Measurements from ENCODE around the gene RPF1. TPM values are rescaled to one million over a fixed set of nuclear protein-coding genes. Genes with fewer than 3 reads are reported as not detected.
A peak's percentile ranks its signal among the peaks of the same experiment; 100 is the strongest.
"Not testable (repeated sequence)": the region's sequence is repeated elsewhere in the genome, so short reads cannot be mapped to it uniquely, and the experiment has no call there.

Gene RPF1
- polyA plus RNA-seq, 4 donors: 24.3 to 41.1 (median 32.9) TPM

GRCh38 chr1:84497631-84498275 lies 18.7 kb downstream of the RPF1 start:
- DNase-seq (no peak), FAIRE-seq (no peak)
- Histone ChIP-seq H3K9me3 (ENCODE audit: control insufficient read depth in 2 of 2, insufficient read depth in 1 of 2, low read depth in 1 of 2, low read length in 1 of 2) (no peaks in the 10 kb centered on the region), H3K4me1 (ENCODE audit: control insufficient read depth in 3 of 3, insufficient read depth in 2 of 3, low read depth in 1 of 3, low read length in 2 of 3) (no peaks in the 10 kb centered on the region), H3K27me3 (ENCODE audit: control insufficient read depth in 3 of 3, insufficient read depth in 3 of 3, low read length in 3 of 3) (no peaks in the 10 kb centered on the region), H3K36me3 (ENCODE audit: control insufficient read depth in 3 of 3, insufficient read depth in 2 of 3, low read depth in 1 of 3, low read length in 3 of 3) (peaks cover under 1 to 19% (median 13%) of the 10 kb centered on the region in 3 donors), H3K27ac (ENCODE audit: low read depth in 1 of 3, low read length in 2 of 3) (no peak overlapping the region), H3K4me3 (ENCODE audit: low read depth in 1 of 3, low read length in 3 of 3) (no peak overlapping the region)
- 41% methylated on average over 2 of the region's 2 CpGs for WGBS, 3 donors

- no peak for FAIRE-seq
- Histone ChIP-seq H3K27me3 (ENCODE audit: control insufficient read depth in 3 of 3, insufficient read depth in 3 of 3, low read length in 3 of 3) (no peaks in the 10 kb centered on the region), H3K9me3 (ENCODE audit: control insufficient read depth in 2 of 2, insufficient read depth in 1 of 2, low read depth in 1 of 2, low read length in 1 of 2) (peaks cover 0 to under 1% of the 10 kb centered on the region in 2 donors), H3K4me1 (ENCODE audit: control insufficient read depth in 3 of 3, insufficient read depth in 2 of 3, low read depth in 1 of 3, low read length in 2 of 3) (peaks cover 4 to 20% (median 17%) of the 10 kb centered on the region in 3 donors), H3K27ac (ENCODE audit: low read depth in 1 of 3, low read length in 2 of 3) (no peak overlapping the region), H3K36me3 (ENCODE audit: control insufficient read depth in 3 of 3, insufficient read depth in 2 of 3, low read depth in 1 of 3, low read length in 3 of 3) (peaks cover 0 to 8% (median 4%) of the 10 kb centered on the region in 3 donors), H3K4me3 (ENCODE audit: low read depth in 1 of 3, low read length in 3 of 3) (no peak overlapping the region)
- DNase-seq: no peak
- WGBS, 3 donors: 44 to 58% (median 55%) methylated on average over 5 of the region's 5 CpGs
These were observed 23.9 kb downstream of the RPF1 start for GRCh38 chr1:84502927-84503326.

- WGBS, 3 donors: 1 to 6% (median 3%) methylated on average over 17 of the region's 17 CpGs
- H3K27ac ChIP-seq (ENCODE audit: low read depth in 1 of 3, low read length in 2 of 3): peak overlapping the region; percentile 84 to 99 (median 93)
- DNase-seq (peak; percentile 57 to 76), FAIRE-seq (no peak)
- peaks cover 0 to 6% (median 0%) of the 10 kb centered on the region in 3 donors for H3K36me3 ChIP-seq (ENCODE audit: control insufficient read depth in 3 of 3, insufficient read depth in 2 of 3, low read depth in 1 of 3, low read length in 3 of 3)
- no peaks in the 10 kb centered on the region for H3K27me3 ChIP-seq (ENCODE audit: control insufficient read depth in 3 of 3, insufficient read depth in 3 of 3, low read length in 3 of 3)
- peak overlapping the region; percentile 41 to 85 (median 77) for H3K4me3 ChIP-seq (ENCODE audit: low read depth in 1 of 3, low read length in 3 of 3)
- H3K4me1 ChIP-seq (ENCODE audit: control insufficient read depth in 3 of 3, insufficient read depth in 2 of 3, low read depth in 1 of 3, low read length in 2 of 3): peaks cover 4 to 20% (median 17%) of the 10 kb centered on the region in 3 donors
- H3K9me3 ChIP-seq (ENCODE audit: control insufficient read depth in 2 of 2, insufficient read depth in 1 of 2, low read depth in 1 of 2, low read length in 1 of 2): peaks cover 0 to 7% of the 10 kb centered on the region in 2 donors
These were observed 25.8 kb downstream of the RPF1 start for GRCh38 chr1:84504580-84505492.

GRCh38 chr1:84505493-84506001 lies 26.5 kb downstream of the RPF1 start:
- WGBS, 3 donors: 0% methylated on average over 22 to 47 of the region's 47 CpGs
- Histone ChIP-seq H3K27me3 (ENCODE audit: control insufficient read depth in 3 of 3, insufficient read depth in 3 of 3, low read length in 3 of 3) (no peaks in the 10 kb centered on the region), H3K4me1 (ENCODE audit: control insufficient read depth in 3 of 3, insufficient read depth in 2 of 3, low read depth in 1 of 3, low read length in 2 of 3) (peaks cover 4 to 20% (median 17%) of the 10 kb centered on the region in 3 donors), H3K4me3 (ENCODE audit: low read depth in 1 of 3, low read length in 3 of 3) (peak overlapping the region; percentile 41 to 85 (median 77)), H3K36me3 (ENCODE audit: control insufficient read depth in 3 of 3, insufficient read depth in 2 of 3, low read depth in 1 of 3, low read length in 3 of 3) (peaks cover 0 to 7% (median 0%) of the 10 kb centered on the region in 3 donors), H3K9me3 (ENCODE audit: control insufficient read depth in 2 of 2, insufficient read depth in 1 of 2, low read depth in 1 of 2, low read length in 1 of 2) (peaks cover 0 to 8% of the 10 kb centered on the region in 2 donors), H3K27ac (ENCODE audit: low read depth in 1 of 3, low read length in 2 of 3) (peak overlapping the region; percentile 84 to 99 (median 93))
- FAIRE-seq (no peak), DNase-seq (peak in 1 of 2 donors; percentile 50)

GRCh38 chr1:84506002-84506728 lies 27.1 kb downstream of the RPF1 start, which contains the start of the genes GNG5 and SPATA1:
Gene GNG5, minus strand, starts transcription at chr1:84506581. Its CDS starts 490 bp downstream, at chr1:84506091.
Gene SPATA1, plus strand, starts transcription at chr1:84506386. Its CDS starts 9,974 bp downstream, at chr1:84516360.
- WGBS, 3 donors: 0 to 1% (median 1%) methylated on average over 57 to 60 of the region's 60 CpGs
- no peak for FAIRE-seq

GRCh38 chr1:84506729-84507453 lies 27.8 kb downstream of the RPF1 start:
- H3K27me3 ChIP-seq (ENCODE audit: control insufficient read depth in 3 of 3, insufficient read depth in 3 of 3, low read length in 3 of 3): no peaks in the 10 kb centered on the region
- WGBS, 3 donors: 5 to 11% (median 10%) methylated on average over 26 of the region's 26 CpGs
- peak overlapping the region; percentile 41 to 85 (median 77) for H3K4me3 ChIP-seq (ENCODE audit: low read depth in 1 of 3, low read length in 3 of 3)
- peak overlapping the region; percentile 93 to 99 (median 98) for H3K27ac ChIP-seq (ENCODE audit: low read depth in 1 of 3, low read length in 2 of 3)
- peaks cover 4 to 20% (median 17%) of the 10 kb centered on the region in 3 donors for H3K4me1 ChIP-seq (ENCODE audit: control insufficient read depth in 3 of 3, insufficient read depth in 2 of 3, low read depth in 1 of 3, low read length in 2 of 3)
- DNase-seq (no peak), FAIRE-seq (no peak)
- H3K9me3 ChIP-seq (ENCODE audit: control insufficient read depth in 2 of 2, insufficient read depth in 1 of 2, low read depth in 1 of 2, low read length in 1 of 2): peaks cover 0 to 8% of the 10 kb centered on the region in 2 donors
- peaks cover 0 to 7% (median 0%) of the 10 kb centered on the region in 3 donors for H3K36me3 ChIP-seq (ENCODE audit: control insufficient read depth in 3 of 3, insufficient read depth in 2 of 3, low read depth in 1 of 3, low read length in 3 of 3)

More at GRCh38 chr1:84506002-84506728, 27.1 kb downstream of the RPF1 start, which contains the start of the genes GNG5 and SPATA1:
- peak; percentile 99 to 100 for DNase-seq
- Histone ChIP-seq H3K36me3 (ENCODE audit: control insufficient read depth in 3 of 3, insufficient read depth in 2 of 3, low read depth in 1 of 3, low read length in 3 of 3) (peaks cover 0 to 7% (median 0%) of the 10 kb centered on the region in 3 donors), H3K4me1 (ENCODE audit: control insufficient read depth in 3 of 3, insufficient read depth in 2 of 3, low read depth in 1 of 3, low read length in 2 of 3) (peaks cover 4 to 20% (median 17%) of the 10 kb centered on the region in 3 donors), H3K4me3 (ENCODE audit: low read depth in 1 of 3, low read length in 3 of 3) (peak within 1 kb of the TSS; percentile 41 to 85 (median 77)), H3K27ac (ENCODE audit: low read depth in 1 of 3, low read length in 2 of 3) (peak within 1 kb of the TSS; percentile 93 to 99 (median 98)), H3K27me3 (ENCODE audit: control insufficient read depth in 3 of 3, insufficient read depth in 3 of 3, low read length in 3 of 3) (no peaks in the 10 kb centered on the region), H3K9me3 (ENCODE audit: control insufficient read depth in 2 of 2, insufficient read depth in 1 of 2, low read depth in 1 of 2, low read length in 1 of 2) (peaks cover 0 to 8% of the 10 kb centered on the region in 2 donors)

- H3K4me3 ChIP-seq (ENCODE audit: low read depth in 1 of 3, low read length in 3 of 3); FAIRE-seq; H3K27me3 ChIP-seq (ENCODE audit: control insufficient read depth in 3 of 3, insufficient read depth in 3 of 3, low read length in 3 of 3); DNase-seq; H3K9me3 ChIP-seq (ENCODE audit: control insufficient read depth in 2 of 2, insufficient read depth in 1 of 2, low read depth in 1 of 2, low read length in 1 of 2); H3K27ac ChIP-seq (ENCODE audit: low read depth in 1 of 3, low read length in 2 of 3); H3K36me3 ChIP-seq (ENCODE audit: control insufficient read depth in 3 of 3, insufficient read depth in 2 of 3, low read depth in 1 of 3, low read length in 3 of 3): not testable (repeated sequence)
- peaks cover 4 to 19% (median 17%) of the 10 kb centered on the region in 3 donors for H3K4me1 ChIP-seq (ENCODE audit: control insufficient read depth in 3 of 3, insufficient read depth in 2 of 3, low read depth in 1 of 3, low read length in 2 of 3)
- 91 to 96% (median 96%) methylated on average over 14 of the region's 14 CpGs for WGBS, 3 donors
These were observed 28.8 kb downstream of the RPF1 start for GRCh38 chr1:84507887-84508286.

Measured in small intestine (tissue), 7 donors.